KOPT-K1 (cell line): Measurements from ENCODE around the gene ZNF536.

Source experiments
- H3K27ac ChIP-seq: fragments of 200-600 bp; sonication (generic); 2 replicates; pipeline ENCODE4 v1.5.1; 2016; ENCODE audit warnings: antibody characterized with exemption, mild to moderate bottlenecking, low read depth, low read length; ENCODE audit not compliant: poor library complexity, severe bottlenecking
- H3K36me3 ChIP-seq: fragments of 200-600 bp; sonication (generic); 2 replicates; pipeline ENCODE4 v1.5.1; 2017; ENCODE audit warnings: antibody characterized with exemption, mild to moderate bottlenecking, low read length, moderate library complexity; ENCODE audit not compliant: insufficient read depth
- H3K9me3 ChIP-seq: fragments of 200-600 bp; sonication (generic); 2 replicates; pipeline ENCODE4 v1.5.1; 2017; ENCODE audit warnings: antibody characterized with exemption, low read length, mild to moderate bottlenecking; ENCODE audit not compliant: insufficient read depth, poor library complexity, severe bottlenecking

The ZNF536 gene

GRCh38 chr19:30425885-30426838 is 54.0 kb downstream of the ZNF536 start:
- Histone ChIP-seq H3K36me3 (no peaks in the 10 kb centered on the region), H3K9me3 (no peaks in the 10 kb centered on the region)

GRCh38 chr19:30426864-30427263 is 54.7 kb downstream of the ZNF536 start:
- Histone ChIP-seq H3K27ac (no peak overlapping the region), H3K9me3 (no peaks in the 10 kb centered on the region), H3K36me3 (no peaks in the 10 kb centered on the region)

More at GRCh38 chr19:30425885-30426838, 54.0 kb downstream of the ZNF536 start:
- H3K27ac ChIP-seq: no peak overlapping the region

GRCh38 chr19:30428092-30428680 is 56.0 kb downstream of the ZNF536 start:
- Histone ChIP-seq H3K27ac (no peak overlapping the region), H3K36me3 (no peaks in the 10 kb centered on the region), H3K9me3 (no peaks in the 10 kb centered on the region)

- H3K27ac ChIP-seq: no peak overlapping the region
- no peaks in the 10 kb centered on the region for H3K9me3 ChIP-seq
- no peaks in the 10 kb centered on the region for H3K36me3 ChIP-seq
Measured at GRCh38 chr19:30428844-30429243, 56.7 kb downstream of the ZNF536 start.

GRCh38 chr19:30430206-30430734 is 58.1 kb downstream of the ZNF536 start:
- Histone ChIP-seq H3K36me3 (no peaks in the 10 kb centered on the region), H3K9me3 (no peaks in the 10 kb centered on the region), H3K27ac (no peak overlapping the region)

GRCh38 chr19:30431591-30431990 is 59.4 kb downstream of the ZNF536 start:
- no peaks in the 10 kb centered on the region for H3K9me3 ChIP-seq
- no peaks in the 10 kb centered on the region for H3K36me3 ChIP-seq
- no peak overlapping the region for H3K27ac ChIP-seq

GRCh38 chr19:30434797-30435594 is 62.8 kb downstream of the ZNF536 start:
- H3K36me3 ChIP-seq: no peaks in the 10 kb centered on the region
- no peak overlapping the region for H3K27ac ChIP-seq
- no peaks in the 10 kb centered on the region for H3K9me3 ChIP-seq

GRCh38 chr19:30437869-30438268 is 65.7 kb downstream of the ZNF536 start:
- Histone ChIP-seq H3K27ac (no peak overlapping the region), H3K36me3 (no peaks in the 10 kb centered on the region), H3K9me3 (no peaks in the 10 kb centered on the region)

GRCh38 chr19:30439310-30439709 is 67.1 kb downstream of the ZNF536 start:
- Histone ChIP-seq H3K36me3 (no peaks in the 10 kb centered on the region), H3K9me3 (no peaks in the 10 kb centered on the region), H3K27ac (no peak overlapping the region)

- H3K9me3 ChIP-seq: no peaks in the 10 kb centered on the region
- H3K27ac ChIP-seq: no peak overlapping the region
- H3K36me3 ChIP-seq: no peaks in the 10 kb centered on the region
Measured at GRCh38 chr19:30441011-30441410, 68.8 kb downstream of the ZNF536 start.

- no peaks in the 10 kb centered on the region for H3K9me3 ChIP-seq
- H3K27ac ChIP-seq: no peak overlapping the region
- H3K36me3 ChIP-seq: no peaks in the 10 kb centered on the region
Measured at GRCh38 chr19:30442674-30443073, 70.5 kb downstream of the ZNF536 start.

GRCh38 chr19:30443531-30444252 is 71.5 kb downstream of the ZNF536 start:
- H3K27ac ChIP-seq: no peak overlapping the region
- H3K36me3 ChIP-seq: no peaks in the 10 kb centered on the region
- H3K9me3 ChIP-seq: no peaks in the 10 kb centered on the region

GRCh38 chr19:30444253-30444671 is 72.1 kb downstream of the ZNF536 start:
- Histone ChIP-seq H3K36me3 (no peaks in the 10 kb centered on the region), H3K27ac (no peak overlapping the region), H3K9me3 (no peaks in the 10 kb centered on the region)

- H3K9me3 ChIP-seq: no peaks in the 10 kb centered on the region
- no peaks in the 10 kb centered on the region for H3K36me3 ChIP-seq
- no peak overlapping the region for H3K27ac ChIP-seq
Measured at GRCh38 chr19:30444686-30445232, 72.6 kb downstream of the ZNF536 start.
